Measurements from ENCODE around the gene ABLIM1.

The ABLIM1 gene

GRCh38 chr10:114575417-114576131, 82.5 kb downstream of the ABLIM1 start:
- DNase-seq: no peak

GRCh38 chr10:114573330-114574045, 84.6 kb downstream of the ABLIM1 start:
- DNase-seq: no peak

DNA sequence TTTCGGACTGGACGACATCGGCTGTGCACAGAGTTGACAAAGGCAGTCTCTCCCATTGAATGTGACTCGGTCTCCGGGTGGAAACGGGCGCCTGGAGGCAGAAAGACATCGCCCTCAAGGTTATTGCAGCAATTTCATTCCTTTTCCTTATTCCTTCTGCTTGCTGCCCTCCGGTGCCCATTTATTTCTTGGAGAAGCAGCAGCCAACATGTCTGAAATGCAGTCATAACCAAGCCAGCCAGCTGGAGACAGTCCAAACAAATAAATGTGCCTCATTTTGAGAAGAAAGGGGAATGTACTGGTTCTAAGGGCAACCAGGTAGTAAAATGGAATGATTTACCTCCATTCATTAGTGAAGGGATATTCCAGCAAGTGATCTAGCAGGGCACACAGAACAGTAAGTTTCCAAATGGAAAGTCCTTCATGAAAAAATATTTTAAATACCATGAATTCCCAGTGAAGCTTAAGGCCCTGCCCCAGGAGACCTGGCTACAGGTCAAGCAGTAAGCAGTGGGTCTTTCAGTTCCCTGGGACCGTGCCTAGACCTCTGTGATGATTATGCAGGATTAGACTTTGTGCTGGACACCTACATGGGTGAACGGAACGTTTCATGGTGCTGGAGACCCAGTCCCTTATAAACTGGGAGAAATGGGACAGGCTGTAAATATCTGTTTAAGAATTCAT, 86.6 kb downstream of the ABLIM1 start:
- no peak for DNase-seq

DNA sequence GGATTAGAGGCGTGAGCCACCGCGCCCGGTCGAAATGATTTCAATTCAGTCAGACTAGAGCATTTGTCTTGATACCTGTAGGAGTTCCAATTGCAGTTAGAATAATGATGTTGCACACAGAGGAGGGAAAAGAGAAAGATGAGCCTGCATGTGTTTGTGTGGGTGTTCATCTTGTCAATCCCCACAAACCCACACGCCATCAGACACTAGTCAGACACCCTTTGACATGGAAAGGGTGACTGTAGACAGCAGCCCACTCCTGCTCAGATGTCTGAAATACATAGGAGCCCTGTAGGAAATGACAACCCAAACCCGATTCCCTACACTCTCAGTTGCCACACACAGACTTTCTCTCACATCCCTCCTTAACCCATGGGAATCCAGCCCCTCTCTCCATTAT, 92.0 kb downstream of the ABLIM1 start:
- no peak for DNase-seq

DNA sequence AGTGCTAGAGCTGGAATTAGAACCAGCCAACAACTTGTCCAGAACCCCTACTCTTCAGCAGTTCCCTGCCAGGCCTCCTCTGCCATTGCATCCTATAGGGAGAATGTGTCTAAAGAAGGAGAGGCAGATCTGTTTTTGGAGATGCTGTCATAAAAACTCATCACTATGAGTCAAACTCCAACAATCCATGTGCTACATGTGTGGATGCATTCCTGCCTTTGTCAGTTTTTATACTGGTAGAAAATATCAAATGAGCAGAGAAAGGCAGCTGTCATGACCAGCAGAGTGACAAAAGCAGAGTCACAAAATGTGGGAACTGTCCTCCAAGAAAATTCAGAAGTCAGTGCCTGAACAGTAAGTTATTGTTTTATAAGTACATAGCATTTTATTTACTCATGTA, 93.0 kb downstream of the ABLIM1 start:
- no peak for DNase-seq

DNA sequence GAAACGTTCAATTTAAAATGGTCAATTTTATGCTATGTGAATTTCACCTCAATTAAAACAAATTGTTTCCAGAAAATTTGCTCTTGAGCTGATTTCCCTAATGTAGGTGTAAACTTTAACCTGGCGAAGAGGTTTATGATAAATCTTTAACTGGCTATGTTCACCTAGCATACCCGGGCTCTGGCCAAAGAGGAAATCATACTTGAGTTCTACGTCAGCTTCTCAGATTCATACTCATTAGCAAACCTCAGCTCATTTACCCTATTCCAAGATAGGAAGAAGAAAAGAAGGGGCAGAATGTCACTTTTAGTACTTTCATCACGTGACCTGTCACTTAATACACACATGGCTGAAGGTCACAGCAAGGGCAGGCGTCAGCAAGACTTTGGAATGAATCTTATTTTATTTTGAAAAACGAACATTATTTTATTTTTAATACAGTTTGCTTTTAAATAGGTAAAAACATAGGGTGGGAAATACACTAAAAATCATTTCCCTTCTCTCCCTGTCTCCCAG, 97.0 kb downstream of the ABLIM1 start:
- no peak for DNase-seq

GRCh38 chr10:114560144-114560543, 97.9 kb downstream of the ABLIM1 start:
- DNase-seq: no peak

GRCh38 chr10:114559636-114560035, 98.4 kb downstream of the ABLIM1 start:
- no peak for DNase-seq

- DNase-seq: no peak
Measured at GRCh38 chr10:114557854-114558253, 100.2 kb downstream of the ABLIM1 start.

DNA sequence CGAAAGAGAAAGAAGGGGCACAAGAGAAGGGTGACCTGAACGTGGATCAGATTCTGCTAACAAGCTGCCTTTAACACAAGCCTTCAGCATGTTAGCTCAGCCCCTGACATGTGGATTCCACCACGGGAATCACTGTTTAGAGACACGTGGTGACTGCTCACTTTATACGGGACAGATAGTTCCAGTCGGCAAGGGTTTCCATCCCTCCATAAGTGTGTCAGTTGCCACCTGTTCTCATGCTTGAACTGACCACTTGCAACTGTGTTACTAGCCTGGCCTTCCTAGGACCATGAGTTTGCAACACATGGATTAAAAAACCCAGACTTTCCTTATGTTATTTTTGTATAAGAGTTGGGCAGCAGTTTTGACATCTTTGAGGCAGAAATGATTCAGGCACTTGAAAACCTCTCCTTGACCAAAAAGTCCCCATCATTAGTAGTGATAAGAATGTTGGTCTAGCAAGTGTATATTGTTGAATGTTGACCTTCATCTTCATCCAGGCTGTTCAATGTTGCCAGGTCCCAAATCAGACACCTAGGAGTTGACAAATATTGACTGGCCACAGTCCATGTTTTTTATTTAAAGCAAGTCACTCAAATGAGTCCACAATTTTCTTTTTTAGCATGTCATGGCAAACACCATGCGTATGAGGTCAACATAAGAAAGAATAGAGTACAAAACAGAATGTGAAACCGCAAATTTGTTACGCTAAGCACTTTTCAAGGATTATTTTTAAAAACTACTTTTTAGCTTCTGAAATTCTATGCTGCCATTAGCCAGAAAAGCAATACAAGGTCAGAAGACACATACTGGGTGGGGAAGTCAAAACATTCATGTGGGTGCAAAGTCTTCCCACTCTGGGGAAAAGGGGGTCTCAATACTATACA, 101.6 kb downstream of the ABLIM1 start:
- DNase-seq: no peak

DNA sequence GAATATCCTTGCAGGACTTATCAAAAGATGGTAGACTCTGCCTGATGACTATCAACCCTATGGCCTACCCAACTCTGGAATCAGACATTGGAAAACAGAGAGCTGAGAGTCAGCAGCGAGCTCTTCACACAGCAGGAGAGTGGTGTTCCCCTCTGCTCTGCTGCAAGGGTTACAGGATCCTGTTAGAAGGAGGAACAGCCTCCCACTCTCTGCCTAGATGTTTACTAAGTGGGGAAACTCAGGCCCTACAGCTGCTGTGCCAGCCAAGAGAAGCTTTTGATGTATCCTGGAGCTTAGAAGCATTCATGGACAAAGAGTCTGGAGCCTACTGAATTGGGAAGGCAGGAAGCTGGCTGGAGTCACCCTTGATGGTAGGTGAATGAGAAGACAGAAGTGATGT, 104.6 kb downstream of the ABLIM1 start:
- DNase-seq: no peak

DNA sequence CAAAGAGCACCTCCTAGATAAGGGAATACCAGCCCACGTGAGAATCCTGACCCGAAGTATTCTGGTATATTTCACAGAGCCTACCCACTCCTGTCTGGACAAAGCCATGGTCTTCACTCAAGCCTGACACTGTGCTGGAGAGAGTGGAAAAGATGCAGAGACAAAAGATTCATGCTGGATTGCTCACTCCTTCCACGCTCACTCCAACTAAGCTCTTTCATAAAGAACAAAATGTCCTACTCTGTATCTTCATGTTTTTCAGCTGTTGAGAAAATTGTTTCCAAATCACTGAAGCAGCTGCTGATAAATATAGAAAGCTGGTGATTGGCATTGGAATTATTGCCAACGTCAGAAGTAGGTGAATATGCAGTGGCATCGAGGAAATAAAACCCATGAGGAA, 106.0 kb downstream of the ABLIM1 start:
- no peak for DNase-seq

DNA sequence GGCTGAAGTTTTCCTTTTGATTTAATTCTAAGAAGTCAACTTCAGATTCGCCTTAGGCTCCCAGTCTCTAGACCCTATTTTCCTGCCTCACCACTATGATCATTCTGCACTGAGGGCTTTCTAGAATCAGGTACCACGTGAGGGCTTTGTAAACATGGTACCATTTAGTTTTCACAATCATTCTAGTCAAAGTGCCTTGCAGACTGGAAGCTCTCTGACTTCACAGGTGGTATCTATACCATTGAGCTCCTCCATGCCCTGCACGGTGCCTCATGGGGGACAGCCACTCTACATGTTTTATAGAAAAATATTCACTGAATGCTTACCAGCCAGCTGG, 106.5 kb downstream of the ABLIM1 start:
- DNase-seq: no peak

- no peak for DNase-seq
Measured at GRCh38 chr10:114550756-114551635, 107.1 kb downstream of the ABLIM1 start.

GRCh38 chr10:114548662-114549061, 109.4 kb downstream of the ABLIM1 start:
- no peak for DNase-seq

GRCh38 chr10:114547514-114547913, 110.6 kb downstream of the ABLIM1 start:
- DNase-seq: no peak

GRCh38 chr10:114547056-114547455, 111.0 kb downstream of the ABLIM1 start:
- DNase-seq: no peak

DNA sequence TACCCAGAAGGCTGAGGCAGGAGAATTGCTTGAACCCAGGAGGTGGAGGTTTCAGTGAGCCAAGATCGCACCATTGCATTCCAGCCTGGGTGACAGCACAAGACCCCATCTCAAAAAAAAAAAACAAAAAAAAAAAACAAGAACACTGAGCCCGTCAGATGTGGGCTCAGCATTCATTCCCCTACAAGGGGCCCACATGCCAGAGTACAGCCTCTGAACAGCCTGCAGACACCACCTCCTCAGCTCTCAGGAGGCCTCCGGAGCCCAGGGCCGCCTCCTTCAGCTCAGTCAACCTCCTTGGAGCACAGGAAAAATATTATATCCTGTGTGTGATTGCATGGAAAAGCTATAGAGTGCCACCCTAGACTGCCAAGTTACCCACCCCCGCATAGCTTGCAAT, 112.3 kb downstream of the ABLIM1 start:
- no peak for DNase-seq

DNA sequence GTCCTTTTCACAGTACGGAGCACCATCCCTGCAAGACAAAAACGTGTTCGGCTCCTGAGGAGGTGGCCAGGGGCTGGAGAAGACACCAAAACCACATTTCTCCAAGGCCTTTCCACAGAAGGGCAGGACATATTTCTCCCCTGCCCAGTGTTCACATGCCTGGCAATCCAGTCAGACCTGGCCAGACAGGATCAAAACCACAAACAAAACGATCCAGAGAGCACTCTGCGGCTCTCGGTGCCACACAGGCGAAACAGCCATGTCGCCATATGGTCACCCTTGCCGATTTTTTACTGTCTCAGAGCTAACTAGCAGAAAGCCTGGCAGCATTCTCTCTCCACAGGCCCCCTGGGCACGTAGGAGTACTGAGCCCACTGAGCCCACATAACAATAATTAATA, 113.0 kb downstream of the ABLIM1 start:
- no peak for DNase-seq

GRCh38 chr10:114544045-114544659, 113.9 kb downstream of the ABLIM1 start:
- peak in 1 of 2 donors; percentile 55 for DNase-seq

- no peak for DNase-seq
Measured at GRCh38 chr10:114543456-114543855, 114.6 kb downstream of the ABLIM1 start.

Measured in stimulated activated CD4-positive, alpha-beta T cell treated with anti-CD3 and anti-CD28 coated beads, Interleukin-2, amount 100 ng/mL, for 48 hours (primary cell).